PC-3 (cell line): ENCODE results near the gene ANTXR1. TPM values are rescaled to one million over a fixed set of nuclear protein-coding genes. Genes with fewer than 3 reads are reported as not detected.

ENCODE experiments used
- ATAC-seq: fragments of 200-7000 bp; cut with Tn5 transposase; 2 replicates; pipeline ENCODE4 v1.9.1; 2020; ENCODE audit warnings: mild to moderate bottlenecking, moderate library complexity
- BruUV-seq: library from RNA; stranded (reverse); fragments of 400-500 nt; replicated peaks from 2 replicates; lab custom pipeline; 2021; lab: Mats Ljungman, UMichigan
- CTCF ChIA-PET: fragments of 300-600 bp; sonication (Branson Sonifier 250); formaldehyde crosslinking; loops from one replicate; lab custom pipeline; 2022; ENCODE audit warnings: antibody characterized with exemption; lab: Charles Lee
- POLR2A ChIA-PET: fragments of 300-600 bp; sonication (Branson Sonifier 250); formaldehyde crosslinking; loops from one replicate; lab custom pipeline; 2022; ENCODE audit warnings: antibody characterized with exemption; ENCODE audit not compliant: unreplicated experiment; lab: Charles Lee
- DNase-seq: peaks from one replicate; pipeline ENCODE4 v3.0.0-alpha.2; 2015
- H2AFZ ChIP-seq: fragments of 300-600 bp; sonication (generic); 2 replicates; pipeline ENCODE4 v1.6.0; 2016; ENCODE audit warnings: antibody characterized with exemption, low read length
- H3F3A ChIP-seq: fragments of 300-600 bp; sonication (generic); one replicate; pipeline ENCODE4 v1.6.0; 2017; ENCODE audit warnings: antibody characterized with exemption, low read length, control low read depth, mild to moderate bottlenecking; ENCODE audit not compliant: unreplicated experiment
- H3K27ac ChIP-seq: fragments of 300-600 bp; sonication (generic); 2 replicates; pipeline ENCODE4 v1.5.1; 2016; ENCODE audit warnings: mild to moderate bottlenecking, low read length
- H3K27me3 ChIP-seq: fragments of 300-600 bp; sonication (generic); 2 replicates; pipeline ENCODE4 v1.6.1; 2016; ENCODE audit warnings: low read length, mixed read lengths
- H3K36me3 ChIP-seq: fragments of 300-600 bp; sonication (generic); 2 replicates; pipeline ENCODE4 v1.6.1; 2016; ENCODE audit warnings: low read depth, mixed run types, low read length, mixed read lengths
- H3K4me1 ChIP-seq: fragments of 300-600 bp; sonication (generic); 2 replicates; pipeline ENCODE4 v1.5.1; 2016; ENCODE audit warnings: low read length; ENCODE audit not compliant: insufficient read depth
- H3K4me2 ChIP-seq: fragments of 300-600 bp; sonication (generic); 2 replicates; pipeline ENCODE4 v1.6.0; 2016; ENCODE audit warnings: low read length
- H3K4me3 ChIP-seq: fragments of 300-600 bp; sonication (generic); 2 replicates; pipeline ENCODE4 v1.5.1; 2016; ENCODE audit warnings: mild to moderate bottlenecking, low read length, mixed read lengths
- H3K79me2 ChIP-seq: fragments of 300-600 bp; sonication (generic); 2 replicates; pipeline ENCODE4 v1.6.1; 2017; ENCODE audit warnings: low read length, mixed read lengths
- H3K9ac ChIP-seq: fragments of 300-600 bp; sonication (generic); 2 replicates; pipeline ENCODE4 v1.6.0; 2016; ENCODE audit warnings: mild to moderate bottlenecking, low read length
- H3K9me2 ChIP-seq: fragments of 300-600 bp; sonication (generic); replicated peaks from 2 replicates; pipeline ENCODE4 v1.6.1; 2016; ENCODE audit warnings: mixed run types, low read length, mixed read lengths
- H3K9me3 ChIP-seq: fragments of 300-600 bp; sonication (generic); 2 replicates; pipeline ENCODE4 v1.6.1; 2016; ENCODE audit warnings: low read length, mixed read lengths
- H4K20me1 ChIP-seq: fragments of 300-600 bp; sonication (generic); 2 replicates; pipeline ENCODE4 v1.6.1; 2016; ENCODE audit warnings: low read length, mixed read lengths
- CTCF ChIP-seq: fragments of 300-600 bp; sonication (generic); conservative IDR thresholded peaks from 2 replicates; pipeline ENCODE4 v1.5.1; 2017; ENCODE audit warnings: antibody characterized with exemption, low read depth, mild to moderate bottlenecking, low read length
- EZH2 ChIP-seq: fragments of 300-600 bp; sonication (generic); IDR thresholded peaks from one replicate; pipeline ENCODE4 v1.6.1; 2017; ENCODE audit warnings: antibody characterized with exemption, mild to moderate bottlenecking, low read length; ENCODE audit not compliant: unreplicated experiment
- EZH2phosphoT487 ChIP-seq: fragments of 300-600 bp; sonication (generic); IDR thresholded peaks from 2 replicates; pipeline ENCODE4 v1.6.1; 2018; ENCODE audit warnings: mild to moderate bottlenecking, antibody characterized with exemption, low read length, borderline replicate concordance
- intact Hi-C: fragments of 100-400 bp; cut with micrococcal nuclease; formaldehyde crosslinking; loops from 2 replicates; pipeline ENCODE4 v1.9.0; 2023
- total RNA-seq: library from RNA; depleted of rRNA; stranded (reverse); fragments of >200 nt; gene quantifications from 2 replicates; pipeline ENCODE4 v1.2.3, GENCODE V29; 2014

The ANTXR1 gene
- total RNA-seq, 1 experiment from 2014 or later = 31.2 TPM

DNA sequence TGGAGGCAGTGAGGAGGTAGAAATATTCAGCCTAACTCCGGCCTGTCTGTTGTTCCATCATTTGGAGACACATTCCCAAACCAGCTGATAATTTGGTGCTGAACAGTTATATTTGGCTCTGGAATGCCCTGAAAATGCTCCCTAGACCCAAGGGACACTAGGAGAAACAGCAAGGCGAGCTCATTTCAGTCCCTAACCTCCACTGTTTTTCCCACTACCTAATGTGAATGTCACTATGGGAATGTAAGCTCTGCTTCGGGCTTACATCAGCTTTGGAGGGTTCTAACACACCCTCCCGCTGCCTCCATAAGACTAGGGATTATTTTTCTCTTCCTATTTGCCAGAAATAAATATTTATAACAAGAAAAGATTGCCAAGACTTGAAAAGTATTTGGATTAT lies 103.5 kb downstream of the ANTXR1 start:
- no TSS peak for BruUV-seq

GRCh38 chr2:69118609-69119008 lies 105.6 kb downstream of the ANTXR1 start:
- H3K4me1 ChIP-seq = peaks cover 12% of the 10 kb centered on the region
- H3K4me3 ChIP-seq = no peak overlapping the region
- H3K27ac ChIP-seq = no peak overlapping the region
- BruUV-seq = no TSS peak
- H3F3A ChIP-seq = no peaks in the 10 kb centered on the region
- no peaks in the 10 kb centered on the region for H3K79me2 ChIP-seq
- POLR2A ChIA-PET = no interaction called here
- DNase-seq (no peak), ATAC-seq (no peak)
- no peaks in the 10 kb centered on the region for H4K20me1 ChIP-seq
- no peak overlapping the region for H2AFZ ChIP-seq
- CTCF ChIA-PET = no interaction called here
- TF ChIP-seq EZH2 (no peak), EZH2phosphoT487 (no peak), CTCF (no peak)
- intact Hi-C loops = no loop called here
- no peaks in the 10 kb centered on the region for H3K36me3 ChIP-seq
- H3K4me2 ChIP-seq = no peak overlapping the region
- H3K9me3 ChIP-seq = no peaks in the 10 kb centered on the region
- H3K9me2 ChIP-seq = no peaks in the 10 kb centered on the region
- no peaks in the 10 kb centered on the region for H3K27me3 ChIP-seq
- no peak overlapping the region for H3K9ac ChIP-seq

More for the DNA sequence above, 103.5 kb downstream of the ANTXR1 start:
- ATAC-seq (no peak), DNase-seq (no peak)
- Histone ChIP-seq H3K27ac (no peak overlapping the region), H2AFZ (no peak overlapping the region), H3K9ac (no peak overlapping the region), H3K79me2 (no peaks in the 10 kb centered on the region), H3K36me3 (no peaks in the 10 kb centered on the region), H3K27me3 (no peaks in the 10 kb centered on the region), H3K9me2 (no peaks in the 10 kb centered on the region), H3K9me3 (no peaks in the 10 kb centered on the region), H3F3A (no peaks in the 10 kb centered on the region), H3K4me2 (no peak overlapping the region), H3K4me1 (peaks cover 14% of the 10 kb centered on the region), H4K20me1 (no peaks in the 10 kb centered on the region), H3K4me3 (no peak overlapping the region)
- ChIA-PET POLR2A (no interaction called here), CTCF (no interaction called here)
- TF ChIP-seq EZH2 = no peak
- no peak for TF ChIP-seq EZH2phosphoT487
- TF ChIP-seq CTCF = no peak
- intact Hi-C loops = no loop called here

DNA sequence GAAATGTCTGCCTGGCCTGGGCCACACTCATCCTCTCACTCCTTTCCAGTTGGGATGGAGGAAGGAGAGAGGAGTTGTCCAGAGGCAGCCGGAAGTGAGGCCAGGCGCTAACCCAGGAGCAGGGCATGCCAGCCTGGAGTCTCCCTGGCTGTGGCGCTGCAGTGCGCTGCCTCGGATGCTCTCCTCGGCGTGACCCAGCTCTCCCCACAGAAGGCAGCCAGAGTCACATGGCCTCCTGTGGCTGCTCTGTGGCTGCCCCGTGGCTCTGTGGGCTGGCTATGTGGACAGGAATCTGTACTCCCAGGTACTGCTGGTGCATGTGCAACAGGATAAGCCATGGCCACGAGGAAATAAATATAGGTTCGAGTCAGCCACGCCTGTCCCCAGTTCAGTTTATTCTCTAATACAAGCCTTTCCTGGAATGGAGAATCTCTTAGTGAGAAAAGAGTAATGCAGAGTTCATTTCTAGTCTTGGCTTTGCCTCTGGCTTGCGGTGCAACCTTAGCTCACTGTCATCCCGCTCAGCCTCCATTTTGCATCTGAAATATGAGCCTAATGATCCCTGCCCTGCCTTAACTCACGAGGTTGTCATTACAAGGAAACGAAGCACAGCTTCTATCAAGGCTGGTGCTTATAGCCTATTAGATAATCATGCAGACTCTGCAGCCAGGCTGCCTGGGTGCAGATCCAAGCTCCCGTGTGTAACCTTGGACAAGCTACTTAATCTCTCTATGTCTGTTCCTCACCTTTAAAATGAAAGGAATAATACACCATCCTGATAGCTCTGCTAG lies 106.3 kb downstream of the ANTXR1 start:
- no peak overlapping the region for H3K27ac ChIP-seq
- H3K4me1 ChIP-seq = peaks cover 5% of the 10 kb centered on the region
- no TSS peak for BruUV-seq
- TF ChIP-seq EZH2phosphoT487 = no peak
- no peak for TF ChIP-seq CTCF
- no peak for TF ChIP-seq EZH2
- H3K9ac ChIP-seq = no peak overlapping the region
- CTCF ChIA-PET = no interaction called here
- no peak overlapping the region for H2AFZ ChIP-seq
- H3K9me3 ChIP-seq = no peaks in the 10 kb centered on the region
- POLR2A ChIA-PET = no interaction called here
- H3K79me2 ChIP-seq = no peaks in the 10 kb centered on the region
- no peaks in the 10 kb centered on the region for H3K9me2 ChIP-seq
- H3F3A ChIP-seq = no peaks in the 10 kb centered on the region
- no peaks in the 10 kb centered on the region for H3K27me3 ChIP-seq
- H4K20me1 ChIP-seq = no peaks in the 10 kb centered on the region
- no peak for ATAC-seq
- H3K4me2 ChIP-seq = no peak overlapping the region
- DNase-seq = no peak
- intact Hi-C loops = no loop called here
- no peak overlapping the region for H3K4me3 ChIP-seq
- no peaks in the 10 kb centered on the region; the same call in 1 of the 2 replicates for H3K36me3 ChIP-seq
